ENCODE measurements around the gene DDX3X. TPM values are rescaled to one million over a fixed set of nuclear protein-coding genes. Genes with fewer than 3 reads are reported as not detected.
"Not testable (repeated sequence)": the region's sequence is repeated elsewhere in the genome, so short reads cannot be mapped to it uniquely, and the experiment has no call there.

The DDX3X gene
- 234 TPM for total RNA-seq
- long read RNA-seq, full-length matches to known transcripts: 66 of 84 reads
- long read RNA-seq, partial matches to known transcripts: 14 of 84 reads
- long read RNA-seq, other reads (novel, unspliced or antisense): 4 of 84 reads

DNA sequence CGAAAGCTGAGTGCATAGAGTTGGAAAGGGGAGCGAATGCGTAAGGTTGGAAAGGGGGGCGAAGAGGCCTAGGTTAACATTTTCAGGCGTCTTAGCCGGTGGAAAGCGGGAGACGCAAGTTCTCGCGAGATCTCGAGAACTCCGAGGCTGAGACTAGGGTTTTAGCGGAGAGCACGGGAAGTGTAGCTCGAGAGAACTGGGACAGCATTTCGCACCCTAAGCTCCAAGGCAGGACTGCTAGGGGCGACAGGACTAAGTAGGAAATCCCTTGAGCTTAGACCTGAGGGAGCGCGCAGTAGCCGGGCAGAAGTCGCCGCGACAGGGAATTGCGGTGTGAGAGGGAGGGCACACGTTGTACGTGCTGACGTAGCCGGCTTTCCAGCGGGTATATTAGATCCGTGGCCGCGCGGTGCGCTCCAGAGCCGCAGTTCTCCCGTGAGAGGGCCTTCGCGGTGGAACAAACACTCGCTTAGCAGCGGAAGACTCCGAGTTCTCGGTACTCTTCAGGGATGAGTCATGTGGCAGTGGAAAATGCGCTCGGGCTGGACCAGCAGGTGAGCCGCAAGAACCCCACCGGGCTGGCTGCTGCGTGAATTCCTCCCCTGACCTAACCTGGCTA lies at the start of gene DDX3X:
DDX3X (plus strand) TSS at position 419 of the 619 bp plus-strand sequence; CDS start at position 510, 91 bp downstream.
- Histone ChIP-seq H3K36me3 (peaks cover 3% of the 10 kb centered on the region), H3K9me3 (no peaks in the 10 kb centered on the region), H3K4me1 (peaks cover 1% of the 10 kb centered on the region), H3K4me3 (peak within 1 kb of the TSS; percentile 59), H3K27me3 (no peaks in the 10 kb centered on the region), H3K27ac (peak within 1 kb of the TSS; percentile 98)
- TF ChIP-seq CTCF (IDR thresholded peaks at IDR 0.05): peak; percentile 12
- DNase-seq (peak; percentile 89), ATAC-seq (peak; percentile 81)
- intact Hi-C loops (cut with DNase I): loop anchor here (10.0 kb wide), 1 partner anchor 111 kb away; the partner anchor contains the start of gene NYX

GRCh38 chrX:41285928-41286327 lies 48.0 kb upstream of the DDX3X start:
- H3K4me3 ChIP-seq; DNase-seq; H3K9me3 ChIP-seq; H3K36me3 ChIP-seq; ATAC-seq; H3K27me3 ChIP-seq; intact Hi-C loops (cut with DNase I); H3K27ac ChIP-seq; H3K4me1 ChIP-seq: not testable (repeated sequence)

DNA sequence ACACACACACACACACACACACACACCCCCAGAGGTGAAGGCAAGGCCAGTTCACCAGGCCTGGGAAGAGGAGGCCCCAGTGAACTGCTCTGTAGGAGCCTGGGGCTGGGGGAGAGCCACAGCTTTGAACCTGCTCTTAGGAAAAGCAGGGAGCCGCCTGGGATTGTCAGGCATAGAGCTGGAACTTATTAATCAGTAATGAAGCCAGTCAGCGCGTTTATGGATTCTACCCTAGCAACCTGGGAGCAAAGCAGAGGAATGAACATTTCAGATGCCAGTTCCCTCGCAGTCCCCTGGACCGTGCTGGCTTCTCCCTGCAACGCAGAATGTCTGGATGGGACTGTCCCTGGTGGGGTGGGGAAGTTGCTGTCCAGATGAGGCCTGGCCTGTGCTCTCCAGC lies 45.3 kb upstream of the DDX3X start:
- Histone ChIP-seq H3K27ac (no peak overlapping the region), H3K27me3 (no peaks in the 10 kb centered on the region), H3K36me3 (no peaks in the 10 kb centered on the region), H3K4me1 (no peaks in the 10 kb centered on the region), H3K4me3 (no peak overlapping the region), H3K9me3 (no peaks in the 10 kb centered on the region)
- no peak for DNase-seq
- no peak for TF ChIP-seq CTCF (IDR thresholded peaks at IDR 0.05)
- intact Hi-C loops (cut with DNase I): no loop called here
- no peak for ATAC-seq

DNA sequence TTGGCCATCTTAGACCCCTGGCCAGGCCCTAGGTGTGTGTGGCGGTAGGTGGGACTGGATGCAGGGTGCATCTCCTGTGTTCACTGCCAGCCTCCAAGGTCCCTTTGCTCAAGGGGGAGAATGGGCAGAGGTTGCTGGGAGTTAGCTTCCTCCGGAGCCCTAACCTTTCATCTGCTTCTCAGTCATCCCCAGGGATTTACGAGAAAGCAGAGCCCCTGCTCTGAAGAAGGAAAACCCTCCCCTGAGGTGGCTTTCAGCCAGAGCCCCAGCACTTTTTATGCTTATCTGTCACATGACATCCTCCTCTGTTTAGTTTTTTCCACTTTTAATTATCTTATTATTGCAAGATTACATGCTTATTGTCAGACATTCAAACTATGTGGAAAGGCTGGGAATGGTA lies 44.9 kb upstream of the DDX3X start:
- H3K9me3 ChIP-seq: no peaks in the 10 kb centered on the region
- no peaks in the 10 kb centered on the region for H3K36me3 ChIP-seq
- intact Hi-C loops (cut with DNase I): no loop called here
- no peak for ATAC-seq
- H3K27ac ChIP-seq: no peak overlapping the region
- TF ChIP-seq CTCF (IDR thresholded peaks at IDR 0.05): no peak
- no peak overlapping the region for H3K4me3 ChIP-seq
- DNase-seq: no peak
- no peaks in the 10 kb centered on the region for H3K27me3 ChIP-seq
- no peaks in the 10 kb centered on the region for H3K4me1 ChIP-seq

GRCh38 chrX:41291309-41291708 lies 42.7 kb upstream of the DDX3X start:
- no peaks in the 10 kb centered on the region for H3K4me1 ChIP-seq
- DNase-seq (no peak), ATAC-seq (no peak)
- intact Hi-C loops (cut with DNase I): no loop called here
- no peaks in the 10 kb centered on the region for H3K36me3 ChIP-seq
- H3K9me3 ChIP-seq: no peaks in the 10 kb centered on the region
- no peak overlapping the region for H3K4me3 ChIP-seq
- TF ChIP-seq CTCF (IDR thresholded peaks at IDR 0.05): no peak
- H3K27me3 ChIP-seq: no peaks in the 10 kb centered on the region
- H3K27ac ChIP-seq: no peak overlapping the region

DNA sequence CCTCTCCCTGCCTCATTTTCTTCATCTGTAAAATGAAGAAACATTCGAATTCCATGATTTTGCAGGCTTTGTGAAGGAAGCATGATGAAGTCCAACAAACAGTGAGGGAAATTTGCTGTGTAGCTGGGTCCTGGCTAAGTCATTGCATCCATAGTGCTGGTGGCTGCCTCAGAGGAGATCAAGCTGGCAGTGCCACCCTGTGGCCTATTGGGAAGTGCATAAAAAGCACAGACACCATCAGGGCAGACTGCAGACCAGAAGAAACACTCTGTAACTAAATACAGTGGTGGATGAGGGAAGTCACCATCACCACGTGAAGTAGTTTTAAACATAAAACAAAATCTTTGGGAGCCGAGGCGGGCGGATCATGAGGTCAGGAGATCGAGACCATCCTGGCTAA lies 40.7 kb upstream of the DDX3X start:
- DNase-seq (no peak), ATAC-seq (peak; percentile 67)
- H3K27me3 ChIP-seq: no peaks in the 10 kb centered on the region
- no peak overlapping the region for H3K4me3 ChIP-seq
- no peaks in the 10 kb centered on the region for H3K4me1 ChIP-seq
- H3K27ac ChIP-seq: no peak overlapping the region
- intact Hi-C loops (cut with DNase I): no loop called here
- H3K36me3 ChIP-seq: no peaks in the 10 kb centered on the region
- peak; percentile 12 for TF ChIP-seq CTCF (IDR thresholded peaks at IDR 0.05)
- no peaks in the 10 kb centered on the region for H3K9me3 ChIP-seq

All from upper lobe of right lung (tissue), 1 donor.